Measurements from ENCODE around the gene CPNE5.

CPNE5 gene

GRCh38 chr6:36809156-36809555 lies 30.1 kb downstream of the CPNE5 start:
- H3K4me3 ChIP-seq (ENCODE audit: control insufficient read depth in 1 of 7, extremely low read depth in 1 of 7, insufficient read depth in 4 of 7, low read depth in 2 of 7, low read length in 6 of 7): no peak overlapping the region
- WGBS (ENCODE audit: insufficient coverage): 100% methylated on average over 5 of the region's 6 CpGs
- no peak for DNase-seq
- ChIA-PET POLR2A (no interaction called here), CTCF (interaction anchor here (0.8 kb wide), 1 partner anchor 43 kb away, joined by 5 read pairs; no protein-coding TSS in a partner anchor)
- H3K4me1 ChIP-seq (ENCODE audit: control extremely low read depth in 1 of 4, control insufficient read depth in 4 of 4, insufficient read depth in 4 of 4, low read length in 3 of 4): no peaks in the 10 kb centered on the region
- H3K9me3 ChIP-seq (ENCODE audit: control extremely low read depth in 1 of 5, control insufficient read depth in 4 of 5, insufficient read depth in 2 of 5, low read depth in 1 of 5, low read length in 4 of 5): no peaks in the 10 kb centered on the region
- no peaks in the 10 kb centered on the region for H3K36me3 ChIP-seq (ENCODE audit: control insufficient read depth in 4 of 4, insufficient read depth in 4 of 4, low read length in 3 of 4)
- H3K27ac ChIP-seq (ENCODE audit: insufficient read depth in 1 of 2, low read depth in 1 of 2, low read length in 2 of 2, poor library complexity in 1 of 2, severe bottlenecking in 2 of 2): no peak overlapping the region
- H3K27me3 ChIP-seq (replicated peaks in 2 of 5; ENCODE audit: control insufficient read depth in 4 of 5, insufficient read depth in 5 of 5, low read length in 4 of 5): no peaks in the 10 kb centered on the region

- DNase-seq: no peak
- H3K4me3 ChIP-seq (ENCODE audit: control insufficient read depth in 1 of 7, extremely low read depth in 1 of 7, insufficient read depth in 4 of 7, low read depth in 2 of 7, low read length in 6 of 7): no peak overlapping the region
- no peak overlapping the region for H3K27ac ChIP-seq (ENCODE audit: insufficient read depth in 1 of 2, low read depth in 1 of 2, low read length in 2 of 2, poor library complexity in 1 of 2, severe bottlenecking in 2 of 2)
- WGBS (ENCODE audit: insufficient coverage): 92% methylated on average over 2 of the region's 5 CpGs
- H3K27me3 ChIP-seq (replicated peaks in 2 of 5; ENCODE audit: control insufficient read depth in 4 of 5, insufficient read depth in 5 of 5, low read length in 4 of 5): no peaks in the 10 kb centered on the region
- POLR2A ChIA-PET: no interaction called here
- H3K36me3 ChIP-seq (ENCODE audit: control insufficient read depth in 4 of 4, insufficient read depth in 4 of 4, low read length in 3 of 4): no peaks in the 10 kb centered on the region
- H3K9me3 ChIP-seq (ENCODE audit: control extremely low read depth in 1 of 5, control insufficient read depth in 4 of 5, insufficient read depth in 2 of 5, low read depth in 1 of 5, low read length in 4 of 5): no peaks in the 10 kb centered on the region
- CTCF ChIA-PET: no interaction called here
- H3K4me1 ChIP-seq (ENCODE audit: control extremely low read depth in 1 of 4, control insufficient read depth in 4 of 4, insufficient read depth in 4 of 4, low read length in 3 of 4): no peaks in the 10 kb centered on the region
Observed at GRCh38 chr6:36808634-36809033, 30.6 kb downstream of the CPNE5 start.

- no peak for DNase-seq
- POLR2A ChIA-PET: no interaction called here
- Histone ChIP-seq H3K4me1 (ENCODE audit: control extremely low read depth in 1 of 4, control insufficient read depth in 4 of 4, insufficient read depth in 4 of 4, low read length in 3 of 4) (no peaks in the 10 kb centered on the region), H3K4me3 (ENCODE audit: control insufficient read depth in 1 of 7, extremely low read depth in 1 of 7, insufficient read depth in 4 of 7, low read depth in 2 of 7, low read length in 6 of 7) (no peak overlapping the region), H3K27ac (ENCODE audit: insufficient read depth in 1 of 2, low read depth in 1 of 2, low read length in 2 of 2, poor library complexity in 1 of 2, severe bottlenecking in 2 of 2) (no peak overlapping the region), H3K27me3 (replicated peaks in 2 of 5; ENCODE audit: control insufficient read depth in 4 of 5, insufficient read depth in 5 of 5, low read length in 4 of 5) (no peaks in the 10 kb centered on the region), H3K36me3 (ENCODE audit: control insufficient read depth in 4 of 4, insufficient read depth in 4 of 4, low read length in 3 of 4) (no peaks in the 10 kb centered on the region), H3K9me3 (ENCODE audit: control extremely low read depth in 1 of 5, control insufficient read depth in 4 of 5, insufficient read depth in 2 of 5, low read depth in 1 of 5, low read length in 4 of 5) (no peaks in the 10 kb centered on the region)
- WGBS (ENCODE audit: insufficient coverage): 100% methylated on average over 7 of the region's 7 CpGs
- CTCF ChIA-PET: interaction anchor here (1.9 kb wide), 1 partner anchor 19 kb away, joined by 6 read pairs; no protein-coding TSS in a partner anchor
Observed at GRCh38 chr6:36807750-36808149, 31.5 kb downstream of the CPNE5 start.

- Histone ChIP-seq H3K27me3 (replicated peaks in 2 of 5; ENCODE audit: control insufficient read depth in 4 of 5, insufficient read depth in 5 of 5, low read length in 4 of 5) (no peaks in the 10 kb centered on the region), H3K9me3 (ENCODE audit: control extremely low read depth in 1 of 5, control insufficient read depth in 4 of 5, insufficient read depth in 2 of 5, low read depth in 1 of 5, low read length in 4 of 5) (no peaks in the 10 kb centered on the region), H3K4me1 (ENCODE audit: control extremely low read depth in 1 of 4, control insufficient read depth in 4 of 4, insufficient read depth in 4 of 4, low read length in 3 of 4) (no peaks in the 10 kb centered on the region), H3K27ac (ENCODE audit: insufficient read depth in 1 of 2, low read depth in 1 of 2, low read length in 2 of 2, poor library complexity in 1 of 2, severe bottlenecking in 2 of 2) (no peak overlapping the region), H3K36me3 (ENCODE audit: control insufficient read depth in 4 of 4, insufficient read depth in 4 of 4, low read length in 3 of 4) (no peaks in the 10 kb centered on the region), H3K4me3 (ENCODE audit: control insufficient read depth in 1 of 7, extremely low read depth in 1 of 7, insufficient read depth in 4 of 7, low read depth in 2 of 7, low read length in 6 of 7) (no peak overlapping the region)
- 79% methylated on average over 4 of the region's 5 CpGs for WGBS (ENCODE audit: insufficient coverage)
- CTCF ChIA-PET: interaction anchor here (1.9 kb wide), 1 partner anchor 19 kb away, joined by 6 read pairs; no protein-coding TSS in a partner anchor
- DNase-seq: no peak
- POLR2A ChIA-PET: no interaction called here
Observed at GRCh38 chr6:36807143-36807542, 32.1 kb downstream of the CPNE5 start.

DNA sequence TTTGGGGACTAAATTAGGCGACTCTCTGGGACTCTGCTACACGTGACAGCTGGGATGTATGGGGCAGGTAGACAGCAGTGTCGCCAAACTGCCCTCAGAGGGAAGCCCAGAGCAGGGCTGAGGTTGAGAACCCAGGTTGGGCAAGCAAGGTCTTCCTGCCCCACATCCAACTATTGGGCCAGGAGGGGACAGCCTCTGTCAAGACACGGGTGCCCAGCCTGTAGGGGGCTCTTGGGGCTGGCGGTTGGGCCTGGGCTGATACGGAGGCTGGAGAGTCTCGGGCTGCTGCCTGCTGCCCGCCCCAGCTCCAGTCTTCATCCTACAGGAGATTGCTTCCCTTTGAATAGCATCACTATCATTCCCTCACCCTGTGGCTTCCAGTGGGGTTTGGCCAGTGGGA lies 33.3 kb downstream of the CPNE5 start:
- DNase-seq: no peak
- H3K27me3 ChIP-seq (replicated peaks in 2 of 5; ENCODE audit: control insufficient read depth in 4 of 5, insufficient read depth in 5 of 5, low read length in 4 of 5): no peaks in the 10 kb centered on the region
- CTCF ChIA-PET: interaction anchor here (0.6 to 1.9 kb wide), 3 partner anchors 20 to 51 kb away, joined by 3 to 6 read pairs (median 5); no protein-coding TSS in a partner anchor
- no peaks in the 10 kb centered on the region for H3K9me3 ChIP-seq (ENCODE audit: control extremely low read depth in 1 of 5, control insufficient read depth in 4 of 5, insufficient read depth in 2 of 5, low read depth in 1 of 5, low read length in 4 of 5)
- no peaks in the 10 kb centered on the region for H3K4me1 ChIP-seq (ENCODE audit: control extremely low read depth in 1 of 4, control insufficient read depth in 4 of 4, insufficient read depth in 4 of 4, low read length in 3 of 4)
- POLR2A ChIA-PET: no interaction called here
- H3K36me3 ChIP-seq (ENCODE audit: control insufficient read depth in 4 of 4, insufficient read depth in 4 of 4, low read length in 3 of 4): no peaks in the 10 kb centered on the region
- H3K4me3 ChIP-seq (ENCODE audit: control insufficient read depth in 1 of 7, extremely low read depth in 1 of 7, insufficient read depth in 4 of 7, low read depth in 2 of 7, low read length in 6 of 7): no peak overlapping the region
- WGBS (ENCODE audit: insufficient coverage): 98% methylated on average over 8 of the region's 8 CpGs
- no peak overlapping the region for H3K27ac ChIP-seq (ENCODE audit: insufficient read depth in 1 of 2, low read depth in 1 of 2, low read length in 2 of 2, poor library complexity in 1 of 2, severe bottlenecking in 2 of 2)

GRCh38 chr6:36805096-36805797 lies 34.0 kb downstream of the CPNE5 start:
- no peak for DNase-seq
- POLR2A ChIA-PET: no interaction called here
- H3K4me1 ChIP-seq (ENCODE audit: control extremely low read depth in 1 of 4, control insufficient read depth in 4 of 4, insufficient read depth in 4 of 4, low read length in 3 of 4): no peaks in the 10 kb centered on the region
- no peaks in the 10 kb centered on the region for H3K27me3 ChIP-seq (replicated peaks in 2 of 5; ENCODE audit: control insufficient read depth in 4 of 5, insufficient read depth in 5 of 5, low read length in 4 of 5)
- no peak overlapping the region for H3K27ac ChIP-seq (ENCODE audit: insufficient read depth in 1 of 2, low read depth in 1 of 2, low read length in 2 of 2, poor library complexity in 1 of 2, severe bottlenecking in 2 of 2)
- no peaks in the 10 kb centered on the region for H3K9me3 ChIP-seq (ENCODE audit: control extremely low read depth in 1 of 5, control insufficient read depth in 4 of 5, insufficient read depth in 2 of 5, low read depth in 1 of 5, low read length in 4 of 5)
- CTCF ChIA-PET: interaction anchor here (0.6 to 1.4 kb wide), 2 partner anchors 46 to 52 kb away, joined by 3 to 5 read pairs; no protein-coding TSS in a partner anchor
- WGBS (ENCODE audit: insufficient coverage): 76% methylated on average over 7 of the region's 7 CpGs
- no peak overlapping the region for H3K4me3 ChIP-seq (ENCODE audit: control insufficient read depth in 1 of 7, extremely low read depth in 1 of 7, insufficient read depth in 4 of 7, low read depth in 2 of 7, low read length in 6 of 7)
- no peaks in the 10 kb centered on the region for H3K36me3 ChIP-seq (ENCODE audit: control insufficient read depth in 4 of 4, insufficient read depth in 4 of 4, low read length in 3 of 4)

DNA sequence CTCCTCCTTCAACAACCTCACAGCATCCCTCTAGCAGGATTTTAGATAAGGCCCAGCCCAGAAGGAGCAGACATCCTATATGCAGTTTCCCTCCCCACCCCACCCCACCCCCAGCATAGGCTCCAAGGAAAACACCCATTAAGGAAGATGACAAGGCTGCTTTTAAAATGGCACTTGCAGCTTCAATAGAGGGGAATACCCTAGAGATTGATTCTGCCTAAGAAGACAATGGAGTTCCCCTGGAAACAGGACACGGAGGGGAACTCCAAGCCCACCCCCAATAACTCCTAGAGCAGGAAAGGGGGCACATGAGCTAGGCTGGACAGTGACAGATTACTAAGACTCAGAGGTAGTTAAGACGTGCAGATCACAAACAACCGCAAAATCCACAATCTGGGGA lies 34.7 kb downstream of the CPNE5 start:
- ChIA-PET POLR2A (no interaction called here), CTCF (interaction anchor here (1.4 kb wide), 1 partner anchor 47 kb away, joined by 5 read pairs; no protein-coding TSS in a partner anchor)
- Histone ChIP-seq H3K27me3 (replicated peaks in 2 of 5; ENCODE audit: control insufficient read depth in 4 of 5, insufficient read depth in 5 of 5, low read length in 4 of 5) (no peaks in the 10 kb centered on the region), H3K4me1 (ENCODE audit: control extremely low read depth in 1 of 4, control insufficient read depth in 4 of 4, insufficient read depth in 4 of 4, low read length in 3 of 4) (no peaks in the 10 kb centered on the region), H3K27ac (ENCODE audit: insufficient read depth in 1 of 2, low read depth in 1 of 2, low read length in 2 of 2, poor library complexity in 1 of 2, severe bottlenecking in 2 of 2) (no peak overlapping the region), H3K36me3 (ENCODE audit: control insufficient read depth in 4 of 4, insufficient read depth in 4 of 4, low read length in 3 of 4) (no peaks in the 10 kb centered on the region), H3K4me3 (ENCODE audit: control insufficient read depth in 1 of 7, extremely low read depth in 1 of 7, insufficient read depth in 4 of 7, low read depth in 2 of 7, low read length in 6 of 7) (no peak overlapping the region), H3K9me3 (ENCODE audit: control extremely low read depth in 1 of 5, control insufficient read depth in 4 of 5, insufficient read depth in 2 of 5, low read depth in 1 of 5, low read length in 4 of 5) (no peaks in the 10 kb centered on the region)
- 58% methylated on average over 3 of the region's 3 CpGs for WGBS (ENCODE audit: insufficient coverage)
- peak in 1 of 3 donors; percentile 17 for DNase-seq
